ENCODE measurements around the gene CARD14.

- TF ChIP-seq POLR2AphosphoS5 (IDR thresholded peaks at IDR 0.05; ENCODE audit: low read depth, low read length) (no peak), REST (IDR thresholded peaks at IDR 0.05; ENCODE audit: insufficient read depth in 1 of 2, low read depth in 2 of 2, low read length in 2 of 2) (no peak), TAF1 (IDR thresholded peaks at IDR 0.05; ENCODE audit: borderline replicate concordance, insufficient read depth, low read length) (no peak)
Observed at GRCh38 chr17:80122926-80123505, 46.8 kb upstream of the CARD14 start.
